Stimulated activated CD4-positive, alpha-beta T cell treated with anti-CD3 and anti-CD28 coated beads, Interleukin-4, amount 100 ng/mL, for 1 hour (primary cell): ENCODE measurements around the gene CCDC74A.
"Not testable (repeated sequence)": the region's sequence is repeated elsewhere in the genome, so short reads cannot be mapped to it uniquely, and the experiment has no call there.

Experiments
- DNase-seq: peaks from one replicate; pipeline ENCODE4 v3.0.0-alpha.2; 2020

The CCDC74A gene

GRCh38 chr2:131503587-131503986 lies 24.1 kb upstream of the CCDC74A start:
- not testable (repeated sequence) for DNase-seq

GRCh38 chr2:131504082-131504750 lies 23.5 kb upstream of the CCDC74A start:
- not testable (repeated sequence) for DNase-seq

- DNase-seq = no peak
Measured at GRCh38 chr2:131509615-131510014, 18.1 kb upstream of the CCDC74A start.

GRCh38 chr2:131511291-131511968 lies 16.3 kb upstream of the CCDC74A start:
- not testable (repeated sequence) for DNase-seq

- DNase-seq = not testable (repeated sequence)
Measured at GRCh38 chr2:131511969-131512870, 15.5 kb upstream of the CCDC74A start.

- DNase-seq = not testable (repeated sequence)
Measured at GRCh38 chr2:131514408-131515166, 13.1 kb upstream of the CCDC74A start.

- DNase-seq = not testable (repeated sequence)
Measured at GRCh38 chr2:131515235-131515634, 12.5 kb upstream of the CCDC74A start.

- DNase-seq = no peak
Measured at GRCh38 chr2:131516011-131516410, 11.7 kb upstream of the CCDC74A start.

GRCh38 chr2:131516621-131517020 lies 11.1 kb upstream of the CCDC74A start:
- not testable (repeated sequence) for DNase-seq

- DNase-seq = no peak
Measured at GRCh38 chr2:131517106-131517831, 10.4 kb upstream of the CCDC74A start.

GRCh38 chr2:131517856-131518255 lies 9.8 kb upstream of the CCDC74A start:
- not testable (repeated sequence) for DNase-seq

- DNase-seq = not testable (repeated sequence)
Measured at GRCh38 chr2:131518531-131518930, 9.2 kb upstream of the CCDC74A start.

GRCh38 chr2:131519466-131519865 lies 8.2 kb upstream of the CCDC74A start:
- no peak for DNase-seq

- not testable (repeated sequence) for DNase-seq
Measured at GRCh38 chr2:131519871-131520470, 7.7 kb upstream of the CCDC74A start.

- DNase-seq = no peak
Measured at GRCh38 chr2:131520526-131520925, 7.2 kb upstream of the CCDC74A start.

- DNase-seq = not testable (repeated sequence)
Measured at GRCh38 chr2:131521524-131521923, 6.2 kb upstream of the CCDC74A start.

- DNase-seq = no peak
Measured at GRCh38 chr2:131521961-131522781, 5.5 kb upstream of the CCDC74A start.

- DNase-seq = not testable (repeated sequence)
Measured at GRCh38 chr2:131525256-131525655, 2.4 kb upstream of the CCDC74A start.

GRCh38 chr2:131528981-131529863 lies 1.5 kb downstream of the CCDC74A start:
- not testable (repeated sequence) for DNase-seq
